AG04450 (cell line): ENCODE results near the gene SEMA3G. TPM values are rescaled to one million over a fixed set of nuclear protein-coding genes. Genes with fewer than 3 reads are reported as not detected.

Experiments
- CTCF ChIA-PET: fragments of 300-600, 350-600 bp; formaldehyde crosslinking; extraction: SDS; loops from one replicate; lab custom pipeline; 2022; ENCODE audit warnings: antibody characterized with exemption, inconsistent platforms; lab: Charles Lee
- POLR2A ChIA-PET: fragments of 350-600 bp; formaldehyde crosslinking; extraction: SDS; loops from one replicate; lab custom pipeline; 2021; ENCODE audit warnings: antibody characterized with exemption, inconsistent platforms; lab: Yijun Ruan, JAX
- DNase-seq: peaks from one replicate; pipeline ENCODE4 v3.0.0-alpha.2; 2011; ENCODE audit warnings: low read depth, low spot score
- H3K27ac ChIP-seq: one replicate; pipeline ENCODE4 v1.5.1; 2012; ENCODE audit warnings: low read depth, low read length, control low read depth
- H3K27me3 ChIP-seq: one replicate; pipeline ENCODE4 v1.6.0; 2012; ENCODE audit warnings: low read length; ENCODE audit not compliant: control insufficient read depth, insufficient read depth
- H3K4me3 ChIP-seq: 2 replicates; pipeline ENCODE4 v1.5.1; 2011; ENCODE audit warnings: mild to moderate bottlenecking, low read depth, low read length, control low read depth
- H3K9me3 ChIP-seq: 2 replicates; pipeline ENCODE4 v1.5.1; 2012; ENCODE audit warnings: low read length; ENCODE audit not compliant: control insufficient read depth, insufficient read depth
- CTCF ChIP-seq: IDR thresholded peaks from 2 replicates; pipeline ENCODE4 v1.5.1; 2011; ENCODE audit warnings: low read depth, low read length, control low read depth, inconsistent platforms
- polyA plus RNA-seq: library from polyadenylated mRNA; depleted of rRNA; stranded (reverse); fragments of >200 nt; gene quantifications from 2 replicates; pipeline ENCODE4 v1.2.3, GENCODE V29; 2011

The SEMA3G gene
- polyA plus RNA-seq, 1 experiment: not detected

- H3K4me3 ChIP-seq: no peak overlapping the region
- CTCF ChIA-PET: interaction anchor here (0.5 to 3.2 kb wide), 13 partner anchors 10 to 515 kb away, joined by 3 to 14 read pairs (median 5); no protein-coding TSS in a partner anchor
- no peak for TF ChIP-seq CTCF
- H3K27ac ChIP-seq: no peak overlapping the region
- POLR2A ChIA-PET: no interaction called here
- DNase-seq: no peak
- no peaks in the 10 kb centered on the region for H3K27me3 ChIP-seq
- no peaks in the 10 kb centered on the region for H3K9me3 ChIP-seq
Measured at GRCh38 chr3:52472239-52473000, 27.5 kb upstream of the SEMA3G start.

GRCh38 chr3:52471371-52472238 is 26.7 kb upstream of the SEMA3G start:
- H3K27ac ChIP-seq: no peak overlapping the region
- POLR2A ChIA-PET: no interaction called here
- H3K4me3 ChIP-seq: no peak overlapping the region
- no peaks in the 10 kb centered on the region for H3K9me3 ChIP-seq
- no peak for DNase-seq
- H3K27me3 ChIP-seq: no peaks in the 10 kb centered on the region
- CTCF ChIA-PET: interaction anchor here (0.5 to 3.2 kb wide), 14 partner anchors 9 to 516 kb away, joined by 3 to 14 read pairs (median 4); no protein-coding TSS in a partner anchor
- peak; percentile 71 for TF ChIP-seq CTCF

GRCh38 chr3:52470920-52471319 is 26.0 kb upstream of the SEMA3G start:
- ChIA-PET CTCF (interaction anchor here (0.9 to 3.2 kb wide), 5 partner anchors 11 to 80 kb away, joined by 3 to 14 read pairs (median 9); no protein-coding TSS in a partner anchor), POLR2A (no interaction called here)
- TF ChIP-seq CTCF: no peak

GRCh38 chr3:52469001-52469400 is 24.1 kb upstream of the SEMA3G start:
- ChIA-PET CTCF (interaction anchor here (0.6 to 2.3 kb wide), 4 partner anchors 21 to 57 kb away, joined by 3 to 9 read pairs (median 5); no protein-coding TSS in a partner anchor), POLR2A (interaction anchor here (1.6 kb wide), 1 partner anchor 67 kb away, joined by 3 read pairs; the partner anchor contains the start of gene UQCC5)
- no peaks in the 10 kb centered on the region for H3K9me3 ChIP-seq
- H3K27me3 ChIP-seq: no peaks in the 10 kb centered on the region
- H3K27ac ChIP-seq: no peak overlapping the region
- no peak for TF ChIP-seq CTCF
- DNase-seq: no peak
- H3K4me3 ChIP-seq: no peak overlapping the region

More at GRCh38 chr3:52470920-52471319, 26.0 kb upstream of the SEMA3G start:
- no peaks in the 10 kb centered on the region for H3K27me3 ChIP-seq
- H3K9me3 ChIP-seq: no peaks in the 10 kb centered on the region
- no peak overlapping the region for H3K27ac ChIP-seq
- H3K4me3 ChIP-seq: no peak overlapping the region
- no peak for DNase-seq
